Keratinocyte (primary cell): ENCODE results near the gene SGCB. TPM values are rescaled to one million over a fixed set of nuclear protein-coding genes. Genes with fewer than 3 reads are reported as not detected.

Experiments
- DNase-seq: peaks from one replicate; pipeline ENCODE4 v3.0.0-alpha.2; 2011; ENCODE audit warnings: low read depth, missing footprints, low spot score
- FAIRE-seq: peaks from 2 replicates; lab custom pipeline; 2011; peaks lifted over from hg19 to GRCh38; lab: Jason Lieb, UNC
- H2AFZ ChIP-seq: 2 replicates; pipeline ENCODE4 v1.6.0; 2012; ENCODE audit warnings: low read length, control low read depth, inconsistent platforms; ENCODE audit not compliant: control insufficient read depth
- H3K27ac ChIP-seq: 2 replicates; pipeline ENCODE4 v1.5.1; 2011; ENCODE audit warnings: low read length; ENCODE audit not compliant: control insufficient read depth, insufficient read depth
- H3K27me3 ChIP-seq: 3 replicates; pipeline ENCODE4 v1.6.0; 2011; ENCODE audit warnings: low read length; ENCODE audit not compliant: control insufficient read depth, insufficient read depth; ENCODE audit errors: extremely low read depth
- H3K36me3 ChIP-seq, 2 experiments: 2 replicates in 1 of 2; 3 replicates in 1 of 2; pipeline ENCODE4 v1.5.1; 2011; ENCODE audit warnings: low read length in 2 of 2, mild to moderate bottlenecking in 1 of 2; ENCODE audit not compliant: control insufficient read depth in 2 of 2, insufficient read depth in 2 of 2; ENCODE audit errors: extremely low read depth in 1 of 2
- H3K4me1 ChIP-seq: 3 replicates; pipeline ENCODE4 v1.5.1; 2011; ENCODE audit warnings: low read length; ENCODE audit not compliant: control insufficient read depth, insufficient read depth; ENCODE audit errors: extremely low read depth
- H3K4me2 ChIP-seq: 3 replicates; pipeline ENCODE4 v1.6.0; 2011; ENCODE audit warnings: low read depth, low read length; ENCODE audit not compliant: control insufficient read depth, insufficient read depth; ENCODE audit errors: extremely low read depth
- H3K4me3 ChIP-seq, 3 experiments: fragments of 200-600 bp in 1 of 3; sonication (generic) in 1 of 3; 2 replicates in 2 of 3; 3 replicates in 1 of 3; pipeline ENCODE4 v1.5.1; 2011 to 2016; ENCODE audit warnings: low read length in 3 of 3, mild to moderate bottlenecking in 3 of 3, control low read depth in 2 of 3, inconsistent platforms in 1 of 3, low read depth in 1 of 3, mixed read lengths in 1 of 3, mixed run types in 1 of 3, moderate library complexity in 1 of 3; ENCODE audit not compliant: control insufficient read depth in 2 of 3, insufficient read depth in 2 of 3; ENCODE audit errors: extremely low read depth in 1 of 3
- H3K79me2 ChIP-seq: 2 replicates; pipeline ENCODE4 v1.6.0; 2012; ENCODE audit warnings: low read length; ENCODE audit not compliant: control insufficient read depth, insufficient read depth
- H3K9ac ChIP-seq: 3 replicates; pipeline ENCODE4 v1.6.0; 2011; ENCODE audit warnings: low read length; ENCODE audit not compliant: control insufficient read depth, insufficient read depth; ENCODE audit errors: extremely low read depth
- H3K9me1 ChIP-seq: 3 replicates; pipeline ENCODE4 v1.6.0; 2011; ENCODE audit warnings: low read length; ENCODE audit not compliant: control insufficient read depth, insufficient read depth; ENCODE audit errors: extremely low read depth
- H3K9me3 ChIP-seq: 2 replicates; pipeline ENCODE4 v1.5.1; 2012; ENCODE audit warnings: low read depth, low read length; ENCODE audit not compliant: control insufficient read depth
- H4K20me1 ChIP-seq: 3 replicates; pipeline ENCODE4 v1.6.0; 2011; ENCODE audit warnings: low read length; ENCODE audit not compliant: control insufficient read depth, insufficient read depth; ENCODE audit errors: extremely low read depth
- EZH2 ChIP-seq: IDR thresholded peaks from one replicate; pipeline ENCODE4 v1.6.1; 2012; ENCODE audit warnings: inconsistent platforms, mild to moderate bottlenecking, low read length, moderate library complexity
- dilution Hi-C: fragments of 300-500 bp; cut with MboI; formaldehyde crosslinking; loops from one replicate; pipeline ENCODE4 v1.7.0; 2020; ENCODE audit warnings: low sequenced_read_pairs; ENCODE audit not compliant: extremely low pct_ligation_motif_present
- polyA plus RNA-seq, 5 experiments: library from polyadenylated mRNA; depleted of rRNA in 3 of 5; stranded (reverse) in 3 of 5; stranded (forward) in 1 of 5; unstranded in 1 of 5; fragments of >200 nt; gene quantifications; 1 replicate in 1 of 5; 2 replicates in 3 of 5; 3 replicates in 1 of 5; pipeline versions ENCODE4 v1.2.1 to v1.2.3, GENCODE V29; 2011 to 2012; ENCODE audit warnings: missing spikeins in 2 of 5, low read depth in 1 of 5, low replicate concordance in 1 of 5
- TF ChIP-seq, protein P1 (sequence below), 3 experiments: IDR thresholded peaks in 1 of 3; conservative IDR thresholded peaks in 1 of 3; optimal IDR thresholded peaks in 1 of 3; 2 replicates in 2 of 3; 3 replicates in 1 of 3; pipeline versions ENCODE3 to v1.5.1; 2011; ENCODE audit warnings: low read length in 3 of 3, mild to moderate bottlenecking in 3 of 3, moderate library complexity in 2 of 3, control low read depth in 1 of 3, inconsistent platforms in 1 of 3; ENCODE audit not compliant: insufficient read depth in 2 of 3; ENCODE audit errors: extremely low read depth in 1 of 3

Gene SGCB
- polyA plus RNA-seq, 1 donor (not counting 4 experiments of a cell fraction or from before 2014, with no cell fraction given): 18.3 TPM

DNA sequence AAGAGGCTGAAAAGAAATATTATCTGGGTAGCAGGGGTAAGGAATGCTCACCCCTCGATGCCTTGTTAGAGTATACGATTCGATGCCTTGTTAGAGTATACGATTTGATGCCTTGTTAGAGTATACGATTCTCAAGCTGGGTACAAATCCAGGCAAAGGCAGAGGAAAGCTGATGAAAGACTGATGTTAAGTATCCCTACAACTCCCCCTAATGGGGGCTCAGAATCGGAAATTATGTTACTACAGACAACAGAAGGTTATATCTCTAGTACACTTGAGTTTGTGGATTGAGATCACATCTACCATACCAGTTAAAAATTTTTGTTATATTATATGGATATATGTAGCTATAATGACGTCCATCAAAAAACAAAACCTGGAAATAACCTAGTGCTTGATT lies 22.7 kb downstream of the SGCB start:
- Histone ChIP-seq H4K20me1 (no peaks in the 10 kb centered on the region), H3K79me2 (no peaks in the 10 kb centered on the region), H2AFZ (no peak overlapping the region), H3K9me3 (no peaks in the 10 kb centered on the region), H3K36me3 (no peaks in the 10 kb centered on the region), H3K9me1 (no peaks in the 10 kb centered on the region), H3K27ac (no peak overlapping the region), H3K4me3 (no peak overlapping the region), H3K27me3 (no peaks in the 10 kb centered on the region), H3K9ac (no peak overlapping the region), H3K4me1 (no peaks in the 10 kb centered on the region), H3K4me2 (no peak overlapping the region)
- FAIRE-seq (no peak), DNase-seq (no peak)
- dilution Hi-C loops: no loop called here
- TF ChIP-seq, protein P1, sequence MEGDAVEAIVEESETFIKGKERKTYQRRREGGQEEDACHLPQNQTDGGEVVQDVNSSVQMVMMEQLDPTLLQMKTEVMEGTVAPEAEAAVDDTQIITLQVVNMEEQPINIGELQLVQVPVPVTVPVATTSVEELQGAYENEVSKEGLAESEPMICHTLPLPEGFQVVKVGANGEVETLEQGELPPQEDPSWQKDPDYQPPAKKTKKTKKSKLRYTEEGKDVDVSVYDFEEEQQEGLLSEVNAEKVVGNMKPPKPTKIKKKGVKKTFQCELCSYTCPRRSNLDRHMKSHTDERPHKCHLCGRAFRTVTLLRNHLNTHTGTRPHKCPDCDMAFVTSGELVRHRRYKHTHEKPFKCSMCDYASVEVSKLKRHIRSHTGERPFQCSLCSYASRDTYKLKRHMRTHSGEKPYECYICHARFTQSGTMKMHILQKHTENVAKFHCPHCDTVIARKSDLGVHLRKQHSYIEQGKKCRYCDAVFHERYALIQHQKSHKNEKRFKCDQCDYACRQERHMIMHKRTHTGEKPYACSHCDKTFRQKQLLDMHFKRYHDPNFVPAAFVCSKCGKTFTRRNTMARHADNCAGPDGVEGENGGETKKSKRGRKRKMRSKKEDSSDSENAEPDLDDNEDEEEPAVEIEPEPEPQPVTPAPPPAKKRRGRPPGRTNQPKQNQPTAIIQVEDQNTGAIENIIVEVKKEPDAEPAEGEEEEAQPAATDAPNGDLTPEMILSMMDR (optimal IDR thresholded peaks at IDR 0.05 in 1 of 3, IDR thresholded peaks at IDR 0.05 in 1 of 3, conservative IDR thresholded peaks at IDR 0.05 in 1 of 3; ENCODE audit: extremely low read depth in 1 of 3, insufficient read depth in 2 of 3, low read length in 3 of 3): no peak
- no peak for TF ChIP-seq EZH2

GRCh38 chr4:52014903-52015302 lies 23.2 kb downstream of the SGCB start:
- H3K9ac ChIP-seq: no peak overlapping the region
- no peaks in the 10 kb centered on the region for H4K20me1 ChIP-seq
- DNase-seq (no peak), FAIRE-seq (no peak)
- no peaks in the 10 kb centered on the region for H3K9me1 ChIP-seq
- H3K27me3 ChIP-seq: no peaks in the 10 kb centered on the region
- no peak overlapping the region for H3K4me3 ChIP-seq
- no peaks in the 10 kb centered on the region for H3K4me1 ChIP-seq
- H3K4me2 ChIP-seq: no peak overlapping the region
- TF ChIP-seq, protein P1 (optimal IDR thresholded peaks at IDR 0.05 in 1 of 3, IDR thresholded peaks at IDR 0.05 in 1 of 3, conservative IDR thresholded peaks at IDR 0.05 in 1 of 3; ENCODE audit: extremely low read depth in 1 of 3, insufficient read depth in 2 of 3, low read length in 3 of 3): no peak
- TF ChIP-seq EZH2: no peak
- dilution Hi-C loops: no loop called here
- no peaks in the 10 kb centered on the region for H3K79me2 ChIP-seq
- no peaks in the 10 kb centered on the region for H3K9me3 ChIP-seq
- no peak overlapping the region for H2AFZ ChIP-seq
- H3K27ac ChIP-seq: no peak overlapping the region
- no peaks in the 10 kb centered on the region for H3K36me3 ChIP-seq
